Ramos (cell line): ENCODE data around the gene NAP1L1.

Experiments used
- in situ Hi-C: fragments of 300-500 bp; cut with MboI; formaldehyde crosslinking; loops from one replicate; pipeline ENCODE4 v1.14.3; 2022; ENCODE audit warnings: low sequenced_read_pairs; ENCODE audit not compliant: unreplicated experiment

NAP1L1 gene

GRCh38 chr12:76025601-76026575 is 58.6 kb downstream of the NAP1L1 start:
- in situ Hi-C loops: loop anchor here (25.0 kb wide), 1 partner anchor 689 kb away; the partner anchor contains the start of genes CAPS2 and GLIPR1L1

GRCh38 chr12:76024942-76025600 is 59.4 kb downstream of the NAP1L1 start:
- in situ Hi-C loops: loop anchor here (25.0 kb wide), 1 partner anchor 688 kb away; the partner anchor contains the start of genes CAPS2 and GLIPR1L1

GRCh38 chr12:76024102-76024781 is 60.2 kb downstream of the NAP1L1 start:
- in situ Hi-C loops: no loop called here

- in situ Hi-C loops: no loop called here
These were observed 61.3 kb downstream of the NAP1L1 start for GRCh38 chr12:76023069-76023690.

GRCh38 chr12:76022506-76022905 is 62.0 kb downstream of the NAP1L1 start:
- in situ Hi-C loops: no loop called here

- in situ Hi-C loops: no loop called here
These were observed 63.5 kb downstream of the NAP1L1 start for GRCh38 chr12:76020731-76021672.

GRCh38 chr12:76020281-76020680 is 64.2 kb downstream of the NAP1L1 start:
- in situ Hi-C loops: no loop called here

- in situ Hi-C loops: no loop called here
These were observed 65.8 kb downstream of the NAP1L1 start for GRCh38 chr12:76018672-76019071.

GRCh38 chr12:76018111-76018510 is 66.4 kb downstream of the NAP1L1 start:
- in situ Hi-C loops: no loop called here

- in situ Hi-C loops: no loop called here
These were observed 70.5 kb downstream of the NAP1L1 start for GRCh38 chr12:76014007-76014406.

GRCh38 chr12:76013603-76014002 is 70.9 kb downstream of the NAP1L1 start:
- in situ Hi-C loops: no loop called here

- in situ Hi-C loops: no loop called here
These were observed 71.8 kb downstream of the NAP1L1 start for GRCh38 chr12:76012644-76013043.

GRCh38 chr12:76010732-76011458 is 73.6 kb downstream of the NAP1L1 start:
- in situ Hi-C loops: no loop called here

- in situ Hi-C loops: no loop called here
These were observed 76.1 kb downstream of the NAP1L1 start for GRCh38 chr12:76008428-76008827.

- in situ Hi-C loops: no loop called here
These were observed 76.8 kb downstream of the NAP1L1 start for GRCh38 chr12:76007640-76008039.

GRCh38 chr12:76006028-76006925 is 78.2 kb downstream of the NAP1L1 start:
- in situ Hi-C loops: no loop called here

GRCh38 chr12:76003355-76003638 is 81.2 kb downstream of the NAP1L1 start:
- in situ Hi-C loops: no loop called here
